ENCODE measurements around the gene GGTA1. TPM values are rescaled to one million over a fixed set of nuclear protein-coding genes. Genes with fewer than 3 reads are reported as not detected.

GGTA1 gene
- total RNA-seq, 4 donors from 2014 or later, result 5.6 to 18.7 (median 9.5) TPM

GRCh38 chr9:121455527-121456239, 44.0 kb downstream of the GGTA1 start:
- Histone ChIP-seq H3K36me3 (no peaks in the 10 kb centered on the region), H3K27ac (replicated peaks in 1 of 4) (no peak overlapping the region), H3K9me3 (no peaks in the 10 kb centered on the region), H3K4me3 (no peak overlapping the region), H3K27me3 (no peaks in the 10 kb centered on the region), H3K4me1 (peaks cover 0 to 2% (median under 1%) of the 10 kb centered on the region in 4 donors)
- intact Hi-C loops (cut with DNase I), result no loop called here
- TF ChIP-seq POLR2A (IDR thresholded peaks at IDR 0.05; ENCODE audit: low read depth) (no peak), EP300 (IDR thresholded peaks at IDR 0.05) (no peak), CTCF (IDR thresholded peaks at IDR 0.05) (no peak), POLR2AphosphoS5 (IDR thresholded peaks at IDR 0.05) (no peak)
- 81% methylated on average over 8 of the region's 8 CpGs for WGBS
- DNase-seq (ENCODE audit: extremely low spot score), result no peak

- Histone ChIP-seq H3K36me3 (no peaks in the 10 kb centered on the region), H3K27me3 (no peaks in the 10 kb centered on the region), H3K4me3 (no peak overlapping the region), H3K4me1 (peaks cover 0 to 9% (median 4%) of the 10 kb centered on the region in 4 donors), H3K9me3 (no peaks in the 10 kb centered on the region), H3K27ac (replicated peaks in 1 of 4) (no peak overlapping the region)
- DNase-seq (ENCODE audit: extremely low spot score), result no peak
- intact Hi-C loops (cut with DNase I), result no loop called here
- 89% methylated on average over 3 of the region's 3 CpGs for WGBS
- TF ChIP-seq POLR2A (IDR thresholded peaks at IDR 0.05; ENCODE audit: low read depth) (no peak), EP300 (IDR thresholded peaks at IDR 0.05) (no peak), CTCF (IDR thresholded peaks at IDR 0.05) (no peak), POLR2AphosphoS5 (IDR thresholded peaks at IDR 0.05) (no peak)
Measured at GRCh38 chr9:121454972-121455371, 44.7 kb downstream of the GGTA1 start.

GRCh38 chr9:121453232-121453892, 46.3 kb downstream of the GGTA1 start:
- DNase-seq (ENCODE audit: extremely low spot score), result no peak
- no peak overlapping the region for H3K4me3 ChIP-seq
- no peaks in the 10 kb centered on the region for H3K27me3 ChIP-seq
- H3K27ac ChIP-seq (replicated peaks in 1 of 4), result no peak overlapping the region
- no peaks in the 10 kb centered on the region for H3K36me3 ChIP-seq
- 74% methylated on average over 3 of the region's 9 CpGs for WGBS
- no peak for TF ChIP-seq CTCF (IDR thresholded peaks at IDR 0.05)
- no peak for TF ChIP-seq POLR2AphosphoS5 (IDR thresholded peaks at IDR 0.05)
- no peak for TF ChIP-seq EP300 (IDR thresholded peaks at IDR 0.05)
- no peak for TF ChIP-seq POLR2A (IDR thresholded peaks at IDR 0.05; ENCODE audit: low read depth)
- peaks cover 0 to 12% (median 4%) of the 10 kb centered on the region in 4 donors for H3K4me1 ChIP-seq
- no peaks in the 10 kb centered on the region for H3K9me3 ChIP-seq
- intact Hi-C loops (cut with DNase I), result no loop called here

GRCh38 chr9:121452085-121452484, 47.6 kb downstream of the GGTA1 start:
- Histone ChIP-seq H3K4me1 (peaks cover 0 to 12% (median 4%) of the 10 kb centered on the region in 4 donors), H3K4me3 (no peak overlapping the region), H3K27me3 (no peaks in the 10 kb centered on the region), H3K9me3 (no peaks in the 10 kb centered on the region), H3K27ac (replicated peaks in 1 of 4) (no peak overlapping the region), H3K36me3 (no peaks in the 10 kb centered on the region)
- TF ChIP-seq CTCF (IDR thresholded peaks at IDR 0.05), result no peak
- no peak for TF ChIP-seq EP300 (IDR thresholded peaks at IDR 0.05)
- TF ChIP-seq POLR2A (IDR thresholded peaks at IDR 0.05; ENCODE audit: low read depth), result no peak
- TF ChIP-seq POLR2AphosphoS5 (IDR thresholded peaks at IDR 0.05), result no peak
- 97% methylated on average over 6 of the region's 6 CpGs for WGBS
- DNase-seq (ENCODE audit: extremely low spot score), result no peak
- intact Hi-C loops (cut with DNase I), result no loop called here
